ENCODE measurements around the gene UBE2H.

The UBE2H gene

GRCh38 chr7:129943352-129943751, 9.4 kb downstream of the UBE2H start:
- DNase-seq (ENCODE audit: insufficient read length, low spot score) (no peak), FAIRE-seq (no peak)
- no peak for TF ChIP-seq CTCF (IDR thresholded peaks at IDR 0.05; ENCODE audit: insufficient read depth, missing control alignments)

DNA sequence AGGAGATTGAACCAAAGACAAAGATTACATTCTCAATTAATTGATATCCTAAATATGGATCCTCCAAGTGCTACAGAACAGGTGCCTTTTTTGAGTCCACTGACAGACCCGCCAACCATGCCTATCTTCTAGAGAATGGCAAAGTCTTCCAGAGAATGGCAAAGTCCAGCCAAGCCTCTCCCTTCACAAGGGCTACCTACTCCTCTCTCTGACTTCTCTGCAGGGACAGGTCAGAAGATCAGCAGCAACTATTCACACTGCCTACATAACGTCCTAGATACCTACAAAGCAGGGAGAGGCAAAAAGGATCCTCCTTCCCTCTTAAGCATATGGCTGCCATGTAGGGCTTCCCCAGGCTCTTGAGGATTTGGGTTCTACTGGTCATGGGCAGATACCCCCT, 12.4 kb downstream of the UBE2H start:
- no peak for DNase-seq (ENCODE audit: insufficient read length, low spot score)
- FAIRE-seq = no peak
- TF ChIP-seq CTCF (IDR thresholded peaks at IDR 0.05; ENCODE audit: insufficient read depth, missing control alignments) = no peak

DNA sequence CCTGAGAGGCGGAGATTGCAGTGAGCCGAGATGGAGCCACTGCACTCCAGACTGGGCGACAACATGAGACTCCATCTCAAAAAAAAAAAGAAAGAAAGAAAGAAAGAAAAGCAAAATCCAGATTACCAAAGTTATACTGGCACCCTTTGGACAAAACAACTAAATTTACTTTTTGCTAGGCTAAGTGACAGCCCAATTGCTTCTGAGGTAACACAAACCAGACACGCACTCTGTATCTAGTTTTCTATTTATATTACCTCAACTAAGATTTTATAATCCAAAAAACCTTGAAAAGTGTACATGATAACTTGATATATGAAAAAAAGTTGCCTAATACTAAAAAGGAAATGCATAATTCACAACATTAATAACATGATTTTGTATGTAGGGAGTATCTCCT, 12.9 kb downstream of the UBE2H start:
- FAIRE-seq (no peak), DNase-seq (ENCODE audit: insufficient read length, low spot score) (no peak)
- TF ChIP-seq CTCF (IDR thresholded peaks at IDR 0.05; ENCODE audit: insufficient read depth, missing control alignments) = no peak

DNA sequence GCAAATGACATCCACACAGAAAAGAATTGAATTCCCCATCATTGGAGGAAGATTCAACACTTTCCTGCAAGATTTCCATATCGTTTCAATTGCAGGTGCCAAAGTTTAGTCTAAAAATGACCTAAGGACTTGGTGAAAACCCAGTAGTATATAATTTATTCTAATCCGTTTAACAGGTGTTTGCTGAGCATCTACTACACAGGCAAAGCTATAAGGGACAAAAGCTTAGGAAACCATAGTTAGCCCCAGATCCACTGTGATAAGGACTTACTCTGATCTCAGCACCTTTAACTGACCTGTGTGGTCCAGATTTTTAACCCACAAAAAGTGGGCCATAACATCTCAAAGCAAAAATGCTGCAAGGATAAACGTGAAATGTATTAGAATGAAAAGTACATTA, 19.1 kb downstream of the UBE2H start:
- FAIRE-seq = no peak
- no peak for DNase-seq (ENCODE audit: insufficient read length, low spot score)
- TF ChIP-seq CTCF (IDR thresholded peaks at IDR 0.05; ENCODE audit: insufficient read depth, missing control alignments) = no peak

DNA sequence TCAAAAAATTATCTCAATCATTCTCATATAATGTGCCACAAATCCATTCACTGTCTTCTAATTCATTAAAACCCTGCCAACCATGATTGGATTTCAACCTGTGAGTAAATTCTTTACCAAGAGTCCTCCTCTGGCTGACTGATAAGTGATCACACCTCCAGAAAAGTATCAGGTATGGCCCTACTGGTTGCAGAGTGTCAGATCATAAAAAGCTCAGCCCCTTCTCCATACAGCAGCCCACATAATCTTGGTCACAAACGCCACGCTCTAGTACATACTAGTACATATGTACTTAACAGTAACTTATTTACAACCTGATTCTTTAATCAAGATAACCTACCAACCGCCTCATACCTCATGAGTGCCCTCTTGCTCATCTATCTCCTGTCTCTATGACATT, 26.1 kb downstream of the UBE2H start:
- DNase-seq (ENCODE audit: insufficient read length, low spot score) (no peak), FAIRE-seq (no peak)
- no peak for TF ChIP-seq CTCF (IDR thresholded peaks at IDR 0.05; ENCODE audit: insufficient read depth, missing control alignments)

DNA sequence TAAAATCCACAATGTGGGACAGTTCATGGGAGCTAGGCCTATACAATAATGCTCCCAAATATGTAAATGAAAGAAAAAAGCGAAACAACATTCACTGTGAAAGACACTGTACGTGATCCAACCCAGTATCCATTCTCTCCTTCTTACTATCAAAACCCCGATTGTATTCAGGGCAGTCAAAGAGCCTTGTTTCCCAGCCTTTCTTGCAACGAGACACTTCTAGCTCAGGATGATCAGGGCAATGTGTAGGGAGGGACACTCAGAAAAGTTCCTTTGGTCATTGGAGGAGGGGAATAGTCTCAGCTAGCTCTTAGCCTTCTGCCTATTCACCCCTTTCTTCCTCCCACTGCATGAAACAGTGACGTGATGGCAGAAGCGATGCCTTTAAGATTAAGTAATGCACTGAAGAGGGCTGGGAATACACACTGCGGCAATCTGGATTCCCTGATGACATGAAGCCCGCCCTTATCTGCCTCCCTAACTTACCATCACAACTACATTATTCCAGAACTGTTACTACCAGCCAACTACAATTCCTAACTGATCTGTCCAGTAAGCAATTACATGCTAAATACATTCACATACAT, 27.3 kb downstream of the UBE2H start:
- DNase-seq (ENCODE audit: insufficient read length, low spot score) = no peak
- FAIRE-seq = no peak

More for the DNA sequence above, 27.3 kb downstream of the UBE2H start:
- no peak for TF ChIP-seq CTCF (IDR thresholded peaks at IDR 0.05; ENCODE audit: insufficient read depth, missing control alignments)
